ENCODE results near the gene CDKN2B-AS1. TPM values are rescaled to one million over a fixed set of nuclear protein-coding genes. Genes with fewer than 3 reads are reported as not detected.

Gene CDKN2B-AS1
- total and polyA plus RNA-seq, 2 of the 13 experiments (the other 11 are each of a cell fraction or from before 2014, with no cell fraction given): 0.64 to 2.3 TPM

DNA sequence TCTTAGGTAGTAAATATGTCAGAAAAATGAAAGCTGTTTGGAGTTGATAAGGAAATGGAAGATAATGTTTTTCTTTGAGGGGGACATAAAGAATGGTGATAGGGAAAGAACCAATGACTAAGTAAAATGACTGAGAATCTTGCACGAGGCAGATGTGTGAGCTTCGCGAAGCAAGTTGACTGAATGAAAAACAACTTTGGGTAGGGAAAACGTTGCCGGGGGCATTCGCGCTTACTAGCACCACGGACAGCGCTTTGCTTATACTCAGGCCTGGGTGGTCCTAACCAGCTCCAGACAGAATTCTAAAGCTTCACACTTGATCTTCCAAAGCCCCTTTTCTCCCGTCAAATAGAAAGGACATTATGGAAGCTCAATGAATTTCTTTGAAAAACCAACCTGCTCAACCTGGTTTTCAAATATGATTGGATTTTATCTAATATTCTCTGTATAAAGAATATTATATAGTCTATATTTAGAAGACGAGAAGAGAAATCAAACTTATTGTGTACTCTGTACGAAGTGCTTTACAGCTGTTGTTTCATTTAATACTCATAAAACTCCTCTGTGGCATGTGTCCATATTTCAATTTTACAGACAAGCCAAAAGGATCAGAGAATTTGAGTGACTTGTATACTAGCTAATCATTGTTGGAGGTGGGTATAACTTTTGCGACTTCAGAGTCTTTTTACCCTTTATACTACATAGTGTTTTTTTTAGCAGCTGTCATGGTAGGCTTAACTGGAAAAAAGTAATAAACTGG, 16.5 kb downstream of the CDKN2B-AS1 start (continued):
- TF ChIP-seq NFATC3 (CRISPR knock-in tag; IDR thresholded peaks at IDR 0.05) (no peak), CCDC6 (CRISPR knock-in tag; IDR thresholded peaks at IDR 0.05) (no peak)
- TF ChIP-seq, protein P1, sequence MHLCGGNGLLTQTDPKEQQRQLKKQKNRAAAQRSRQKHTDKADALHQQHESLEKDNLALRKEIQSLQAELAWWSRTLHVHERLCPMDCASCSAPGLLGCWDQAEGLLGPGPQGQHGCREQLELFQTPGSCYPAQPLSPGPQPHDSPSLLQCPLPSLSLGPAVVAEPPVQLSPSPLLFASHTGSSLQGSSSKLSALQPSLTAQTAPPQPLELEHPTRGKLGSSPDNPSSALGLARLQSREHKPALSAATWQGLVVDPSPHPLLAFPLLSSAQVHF (CRISPR knock-in tag; IDR thresholded peaks at IDR 0.05): no peak
- TF ChIP-seq, protein P2, sequence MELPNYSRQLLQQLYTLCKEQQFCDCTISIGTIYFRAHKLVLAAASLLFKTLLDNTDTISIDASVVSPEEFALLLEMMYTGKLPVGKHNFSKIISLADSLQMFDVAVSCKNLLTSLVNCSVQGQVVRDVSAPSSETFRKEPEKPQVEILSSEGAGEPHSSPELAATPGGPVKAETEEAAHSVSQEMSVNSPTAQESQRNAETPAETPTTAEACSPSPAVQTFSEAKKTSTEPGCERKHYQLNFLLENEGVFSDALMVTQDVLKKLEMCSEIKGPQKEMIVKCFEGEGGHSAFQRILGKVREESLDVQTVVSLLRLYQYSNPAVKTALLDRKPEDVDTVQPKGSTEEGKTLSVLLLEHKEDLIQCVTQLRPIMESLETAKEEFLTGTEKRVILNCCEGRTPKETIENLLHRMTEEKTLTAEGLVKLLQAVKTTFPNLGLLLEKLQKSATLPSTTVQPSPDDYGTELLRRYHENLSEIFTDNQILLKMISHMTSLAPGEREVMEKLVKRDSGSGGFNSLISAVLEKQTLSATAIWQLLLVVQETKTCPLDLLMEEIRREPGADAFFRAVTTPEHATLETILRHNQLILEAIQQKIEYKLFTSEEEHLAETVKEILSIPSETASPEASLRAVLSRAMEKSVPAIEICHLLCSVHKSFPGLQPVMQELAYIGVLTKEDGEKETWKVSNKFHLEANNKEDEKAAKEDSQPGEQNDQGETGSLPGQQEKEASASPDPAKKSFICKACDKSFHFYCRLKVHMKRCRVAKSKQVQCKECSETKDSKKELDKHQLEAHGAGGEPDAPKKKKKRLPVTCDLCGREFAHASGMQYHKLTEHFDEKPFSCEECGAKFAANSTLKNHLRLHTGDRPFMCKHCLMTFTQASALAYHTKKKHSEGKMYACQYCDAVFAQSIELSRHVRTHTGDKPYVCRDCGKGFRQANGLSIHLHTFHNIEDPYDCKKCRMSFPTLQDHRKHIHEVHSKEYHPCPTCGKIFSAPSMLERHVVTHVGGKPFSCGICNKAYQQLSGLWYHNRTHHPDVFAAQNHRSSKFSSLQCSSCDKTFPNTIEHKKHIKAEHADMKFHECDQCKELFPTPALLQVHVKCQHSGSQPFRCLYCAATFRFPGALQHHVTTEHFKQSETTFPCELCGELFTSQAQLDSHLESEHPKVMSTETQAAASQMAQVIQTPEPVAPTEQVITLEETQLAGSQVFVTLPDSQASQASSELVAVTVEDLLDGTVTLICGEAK (IDR thresholded peaks at IDR 0.05): no peak
- TF ChIP-seq, protein P2 (CRISPR knock-in tag; IDR thresholded peaks at IDR 0.05): no peak
- TF ChIP-seq, protein P3, sequence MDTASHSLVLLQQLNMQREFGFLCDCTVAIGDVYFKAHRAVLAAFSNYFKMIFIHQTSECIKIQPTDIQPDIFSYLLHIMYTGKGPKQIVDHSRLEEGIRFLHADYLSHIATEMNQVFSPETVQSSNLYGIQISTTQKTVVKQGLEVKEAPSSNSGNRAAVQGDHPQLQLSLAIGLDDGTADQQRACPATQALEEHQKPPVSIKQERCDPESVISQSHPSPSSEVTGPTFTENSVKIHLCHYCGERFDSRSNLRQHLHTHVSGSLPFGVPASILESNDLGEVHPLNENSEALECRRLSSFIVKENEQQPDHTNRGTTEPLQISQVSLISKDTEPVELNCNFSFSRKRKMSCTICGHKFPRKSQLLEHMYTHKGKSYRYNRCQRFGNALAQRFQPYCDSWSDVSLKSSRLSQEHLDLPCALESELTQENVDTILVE (CRISPR knock-in tag; IDR thresholded peaks at IDR 0.05): no peak

All from HepG2 (cell line).